SJCRH30 (cell line): ENCODE measurements around the gene LLGL2. TPM values are rescaled to one million over a fixed set of nuclear protein-coding genes. Genes with fewer than 3 reads are reported as not detected.

Experiments used
- DNase-seq, 2 experiments: peaks; one replicate each; pipeline ENCODE4 v3.0.0-alpha.2; 2015 to 2020
- H3K27ac ChIP-seq: fragments of 250-450 bp; sonication (Bioruptor Pico); 2 replicates; pipeline ENCODE4 v1.5.1; 2020; ENCODE audit warnings: mild to moderate bottlenecking, moderate library complexity
- H3K27me3 ChIP-seq: fragments of 250-450 bp; sonication (Bioruptor Pico); 2 replicates; pipeline ENCODE4 v1.5.1; 2020; ENCODE audit warnings: mild to moderate bottlenecking, moderate library complexity
- H3K36me3 ChIP-seq: fragments of 250-450 bp; sonication (Bioruptor Pico); 2 replicates; pipeline ENCODE4 v1.5.1; 2020; ENCODE audit warnings: mild to moderate bottlenecking, moderate library complexity
- H3K4me1 ChIP-seq: fragments of 250-450 bp; sonication (Bioruptor Pico); 2 replicates; pipeline ENCODE4 v1.5.1; 2020; ENCODE audit warnings: mild to moderate bottlenecking, moderate library complexity
- H3K4me3 ChIP-seq: fragments of 250-450 bp; sonication (Bioruptor Pico); 2 replicates; pipeline ENCODE4 v1.5.1; 2020; ENCODE audit warnings: mild to moderate bottlenecking, moderate library complexity
- H3K9me3 ChIP-seq: fragments of 250-450 bp; sonication (Bioruptor Pico); replicated peaks from 2 replicates; pipeline ENCODE4 v1.5.1; 2020; ENCODE audit warnings: mild to moderate bottlenecking, moderate library complexity
- total RNA-seq: library from RNA; depleted of rRNA; stranded (reverse); fragments of >200 nt; shearing (Covaris generic); gene quantifications from 2 replicates; pipeline ENCODE4 v1.2.3, GENCODE V29; 2014

Gene LLGL2
- total RNA-seq, 1 experiment from 2014 or later = not detected

- H3K36me3 ChIP-seq = no peaks in the 10 kb centered on the region
- no peaks in the 10 kb centered on the region for H3K9me3 ChIP-seq
- no peak overlapping the region for H3K4me3 ChIP-seq
- no peaks in the 10 kb centered on the region for H3K27me3 ChIP-seq
- no peak overlapping the region for H3K27ac ChIP-seq
- peaks cover 25% of the 10 kb centered on the region for H3K4me1 ChIP-seq
- DNase-seq = no peak
Measured at GRCh38 chr17:75553295-75554110, 28.0 kb downstream of the LLGL2 start.

GRCh38 chr17:75555679-75556153, 30.2 kb downstream of the LLGL2 start:
- H3K27me3 ChIP-seq = peaks cover 9% of the 10 kb centered on the region; the same call in 1 of the 2 replicates
- peaks cover 17% of the 10 kb centered on the region for H3K4me1 ChIP-seq
- no peaks in the 10 kb centered on the region for H3K36me3 ChIP-seq
- no peaks in the 10 kb centered on the region for H3K9me3 ChIP-seq
- DNase-seq = no peak
- H3K4me3 ChIP-seq = no peak overlapping the region
- no peak overlapping the region for H3K27ac ChIP-seq

- H3K27ac ChIP-seq = no peak overlapping the region
- H3K27me3 ChIP-seq = peaks cover 9% of the 10 kb centered on the region; the same call in 1 of the 2 replicates
- no peak overlapping the region for H3K4me3 ChIP-seq
- DNase-seq = peak; percentile 86 to 89
- H3K4me1 ChIP-seq = peaks cover 17% of the 10 kb centered on the region
- no peaks in the 10 kb centered on the region for H3K9me3 ChIP-seq
- no peaks in the 10 kb centered on the region for H3K36me3 ChIP-seq
Measured at GRCh38 chr17:75557075-75557851, 31.8 kb downstream of the LLGL2 start.

- DNase-seq = no peak
- Histone ChIP-seq H3K9me3 (no peaks in the 10 kb centered on the region), H3K27ac (no peak overlapping the region)
Measured at GRCh38 chr17:75557852-75558665, 32.6 kb downstream of the LLGL2 start.

GRCh38 chr17:75558666-75559530, 33.4 kb downstream of the LLGL2 start:
- H3K27ac ChIP-seq = no peak overlapping the region
- peaks cover 7% of the 10 kb centered on the region for H3K4me1 ChIP-seq
- no peak overlapping the region for H3K4me3 ChIP-seq
- H3K9me3 ChIP-seq = no peaks in the 10 kb centered on the region
- no peak for DNase-seq
- no peaks in the 10 kb centered on the region for H3K36me3 ChIP-seq
- H3K27me3 ChIP-seq = peaks cover 25% of the 10 kb centered on the region; the same call in 1 of the 2 replicates

More at GRCh38 chr17:75557852-75558665, 32.6 kb downstream of the LLGL2 start:
- Histone ChIP-seq H3K36me3 (no peaks in the 10 kb centered on the region), H3K4me1 (peaks cover 10% of the 10 kb centered on the region), H3K4me3 (no peak overlapping the region), H3K27me3 (peaks cover 16% of the 10 kb centered on the region; the same call in 1 of the 2 replicates)

- Histone ChIP-seq H3K4me3 (no peak overlapping the region), H3K27ac (no peak overlapping the region), H3K36me3 (no peaks in the 10 kb centered on the region), H3K9me3 (no peaks in the 10 kb centered on the region), H3K27me3 (peaks cover 30% of the 10 kb centered on the region; the same call in 1 of the 2 replicates), H3K4me1 (peaks cover 7% of the 10 kb centered on the region)
- no peak for DNase-seq
Measured at GRCh38 chr17:75559958-75560533, 34.5 kb downstream of the LLGL2 start.

- H3K27ac ChIP-seq = no peak overlapping the region
- H3K36me3 ChIP-seq = no peaks in the 10 kb centered on the region
- peaks cover 7% of the 10 kb centered on the region for H3K4me1 ChIP-seq
- H3K27me3 ChIP-seq = peaks cover 43% of the 10 kb centered on the region; the same call in 1 of the 2 replicates
- no peak overlapping the region for H3K4me3 ChIP-seq
- no peak for DNase-seq
- H3K9me3 ChIP-seq = no peaks in the 10 kb centered on the region
Measured at GRCh38 chr17:75561927-75562603, 36.6 kb downstream of the LLGL2 start.

GRCh38 chr17:75563063-75563758, 37.7 kb downstream of the LLGL2 start:
- Histone ChIP-seq H3K4me3 (no peak overlapping the region), H3K4me1 (no peaks in the 10 kb centered on the region), H3K27ac (no peak overlapping the region), H3K36me3 (no peaks in the 10 kb centered on the region), H3K9me3 (no peaks in the 10 kb centered on the region), H3K27me3 (peaks cover 43% of the 10 kb centered on the region; the same call in 1 of the 2 replicates)
- DNase-seq = no peak

- no peak overlapping the region for H3K27ac ChIP-seq
- H3K36me3 ChIP-seq = no peaks in the 10 kb centered on the region
- no peaks in the 10 kb centered on the region for H3K9me3 ChIP-seq
- H3K4me1 ChIP-seq = no peaks in the 10 kb centered on the region
- H3K27me3 ChIP-seq = peaks cover 43% of the 10 kb centered on the region; the same call in 1 of the 2 replicates
- DNase-seq = no peak
- no peak overlapping the region for H3K4me3 ChIP-seq
Measured at GRCh38 chr17:75564195-75564594, 38.7 kb downstream of the LLGL2 start.

GRCh38 chr17:75565066-75565465, 39.6 kb downstream of the LLGL2 start:
- Histone ChIP-seq H3K9me3 (no peaks in the 10 kb centered on the region), H3K36me3 (no peaks in the 10 kb centered on the region), H3K27ac (no peak overlapping the region), H3K4me1 (no peaks in the 10 kb centered on the region), H3K27me3 (peaks cover 34% of the 10 kb centered on the region; the same call in 1 of the 2 replicates), H3K4me3 (no peak overlapping the region)
- no peak for DNase-seq

- no peak for DNase-seq
Measured at GRCh38 chr17:75565618-75566017, 40.1 kb downstream of the LLGL2 start.

GRCh38 chr17:75566416-75566815, 40.9 kb downstream of the LLGL2 start:
- no peaks in the 10 kb centered on the region for H3K36me3 ChIP-seq

More at GRCh38 chr17:75565618-75566017, 40.1 kb downstream of the LLGL2 start:
- no peaks in the 10 kb centered on the region for H3K36me3 ChIP-seq
- H3K27ac ChIP-seq = no peak overlapping the region
- H3K4me1 ChIP-seq = no peaks in the 10 kb centered on the region
- no peak overlapping the region for H3K4me3 ChIP-seq
- H3K27me3 ChIP-seq = peaks cover 34% of the 10 kb centered on the region; the same call in 1 of the 2 replicates
- H3K9me3 ChIP-seq = no peaks in the 10 kb centered on the region

More at GRCh38 chr17:75566416-75566815, 40.9 kb downstream of the LLGL2 start:
- Histone ChIP-seq H3K4me1 (no peaks in the 10 kb centered on the region), H3K4me3 (no peak overlapping the region), H3K27ac (no peak overlapping the region), H3K9me3 (no peaks in the 10 kb centered on the region), H3K27me3 (peaks cover 34% of the 10 kb centered on the region; the same call in 1 of the 2 replicates)
- no peak for DNase-seq
